K562 (cell line): Measurements from ENCODE around the gene SLC1A4. TPM values are rescaled to one million over a fixed set of nuclear protein-coding genes. Genes with fewer than 3 reads are reported as not detected.

Experiments
- CBFB ChIP-seq: sonication (generic); formaldehyde crosslinking; IDR thresholded peaks from 2 replicates; pipeline ENCODE4 v1.4.0; 2020; ENCODE audit warnings: mild to moderate bottlenecking, missing genetic modification reagents
- CEBPB ChIP-seq: fragments of 450-650 bp; IDR thresholded peaks from 2 replicates; pipeline ENCODE4 v1.6.1; 2016; ENCODE audit warnings: missing genetic modification characterization, missing compliant biosample characterization
- CHCHD3 ChIP-seq: fragments of 250-450 bp; sonication (Bioruptor Pico); IDR thresholded peaks from 2 replicates; pipeline ENCODE4 v2.1.2; 2022; ENCODE audit warnings: mild to moderate bottlenecking
- DPF2 ChIP-seq: fragments of 450-650 bp; IDR thresholded peaks from 2 replicates; pipeline ENCODE4 v1.6.1; 2016
- ERF ChIP-seq: fragments of 450-650 bp; formaldehyde crosslinking; IDR thresholded peaks from 2 replicates; pipeline ENCODE4 v1.4.0; 2020; ENCODE audit warnings: mild to moderate bottlenecking, mixed read lengths
- ETV1 ChIP-seq: fragments of 450-650 bp; conservative IDR thresholded peaks from 2 replicates; pipeline ENCODE4 v1.6.1; 2016; ENCODE audit warnings: missing genetic modification characterization, control low read depth, low read depth, missing compliant biosample characterization
- EZH2 ChIP-seq: IDR thresholded peaks from 2 replicates; pipeline ENCODE4 v1.6.1; 2012; ENCODE audit warnings: low read depth, mild to moderate bottlenecking, inconsistent platforms, low read length, borderline replicate concordance
- MAZ ChIP-seq, 2 experiments: fragments of 450-650 bp in 1 of 2; sonication (generic) in 1 of 2; formaldehyde crosslinking; IDR thresholded peaks in 1 of 2; conservative IDR thresholded peaks in 1 of 2; 2 replicates each; pipeline versions ENCODE4 v1.4.0 to v1.5.0; 2020; ENCODE audit warnings: mild to moderate bottlenecking in 1 of 2, missing genetic modification reagents in 1 of 2
- POLR2AphosphoS2 ChIP-seq: IDR thresholded peaks from 2 replicates; pipeline ENCODE4 v1.6.1; 2012; ENCODE audit warnings: low read length, improper control_type of control experiment
- RBM22 ChIP-seq: fragments of 200-400 bp; formaldehyde crosslinking; IDR thresholded peaks from 2 replicates; pipeline ENCODE4 v1.6.1; 2018; ENCODE audit warnings: low read length, low read depth; ENCODE audit not compliant: poor library complexity, severe bottlenecking
- SMARCA4 ChIP-seq: fragments of 450-650 bp; IDR thresholded peaks from 2 replicates; pipeline ENCODE4 v1.6.1; 2016
- SMC3 ChIP-seq: conservative IDR thresholded peaks from 2 replicates; pipeline ENCODE4 v1.6.1; 2011; ENCODE audit warnings: low read depth, low read length, improper control_type of control experiment; ENCODE audit not compliant: insufficient read depth
- SRSF1 ChIP-seq: fragments of 200-400 bp; formaldehyde crosslinking; IDR thresholded peaks from 2 replicates; pipeline ENCODE4 v1.6.1; 2017; ENCODE audit warnings: mild to moderate bottlenecking, low read depth, low read length, moderate library complexity
- ZC3H4 ChIP-seq: sonication (generic); formaldehyde crosslinking; IDR thresholded peaks from 2 replicates; pipeline ENCODE4 v1.9.0; 2021; ENCODE audit warnings: missing genetic modification reagents, borderline replicate concordance
- ZC3H8 ChIP-seq: fragments of 450-650 bp; IDR thresholded peaks from 2 replicates; pipeline ENCODE4 v1.6.1; 2017
- ZFP36 ChIP-seq: fragments of 150-350 bp; IDR thresholded peaks from 2 replicates; pipeline ENCODE4 v1.6.1; 2018; ENCODE audit warnings: low read length, low read depth; ENCODE audit not compliant: partially characterized antibody
- ZNF311 ChIP-seq: fragments of 250-450 bp; sonication (Bioruptor Pico); IDR thresholded peaks from 2 replicates; pipeline ENCODE4 v1.4.0; 2020; ENCODE audit warnings: mild to moderate bottlenecking, moderate library complexity
- ZNF707 ChIP-seq: fragments of 250-450 bp; sonication (Bioruptor Pico); conservative IDR thresholded peaks from 2 replicates; pipeline ENCODE4 v1.8.0; 2022; ENCODE audit warnings: inconsistent platforms, mild to moderate bottlenecking, moderate library complexity
- ZNF780A ChIP-seq: fragments of 250-450 bp; sonication (Bioruptor Pico); IDR thresholded peaks from 2 replicates; pipeline ENCODE4 v1.5.0; 2021; ENCODE audit warnings: mild to moderate bottlenecking
- polyA plus RNA-seq, 8 experiments: library from polyadenylated mRNA; depleted of rRNA in 4 of 8; stranded (reverse) in 5 of 8; unstranded in 3 of 8; fragments of >200 nt; fragmentation: Nextera tagmentation in 2 of 8; fragmentation: Illumina TruSeq in 1 of 8; extraction: Ambion mirVana in 2 of 8; extraction: Trizol in 1 of 8; gene quantifications; 2 replicates each; pipeline versions ENCODE4 v1.2.1 to v1.2.3, GENCODE V29; 2011 to 2014; ENCODE audit warnings: inconsistent platforms in 1 of 8, missing spikeins in 1 of 8
- total RNA-seq, 7 experiments: library from RNA; depleted of rRNA in 6 of 7; stranded (reverse); fragments of >200 nt in 6 of 7; fragmentation: Illumina TruSeq in 2 of 7; extraction: Trizol in 2 of 7; gene quantifications; 2 replicates each; pipeline versions ENCODE4 v1.2.1 to v1.2.3, GENCODE V29; 2011 to 2021; ENCODE audit warnings: low replicate concordance in 1 of 7
- TF ChIP-seq, protein P1 (sequence below): fragments of 450-650 bp; formaldehyde crosslinking; IDR thresholded peaks from 2 replicates; pipeline ENCODE4 v1.4.0; 2020; ENCODE audit warnings: mild to moderate bottlenecking
- TF ChIP-seq, protein P2 (sequence below), 2 experiments: fragments of 450-650 bp in 1 of 2; sonication (generic) in 1 of 2; formaldehyde crosslinking; conservative IDR thresholded peaks; 2 replicates each; pipeline versions ENCODE4 v1.4.0 to v1.8.1; 2020 to 2022; ENCODE audit warnings: mild to moderate bottlenecking in 1 of 2, missing genetic modification reagents in 1 of 2
- TF ChIP-seq, protein P3 (sequence below): fragments of 450-650 bp; conservative IDR thresholded peaks from 2 replicates; pipeline ENCODE4 v1.6.1; 2016; ENCODE audit warnings: missing genetic modification characterization, low read depth, mild to moderate bottlenecking, control low read depth, missing compliant biosample characterization
- TF ChIP-seq, protein P4 (sequence below), 2 experiments: fragments of 250-450 bp in 1 of 2; fragments of 450-650 bp in 1 of 2; sonication (Bioruptor Pico) in 1 of 2; IDR thresholded peaks; 2 replicates each; pipeline versions ENCODE4 v1.6.1 to v1.8.0; 2016 to 2021; ENCODE audit warnings: mild to moderate bottlenecking in 2 of 2, moderate library complexity in 2 of 2, missing compliant biosample characterization in 1 of 2, missing genetic modification characterization in 1 of 2

SLC1A4 gene
- total and polyA plus RNA-seq, 9 of the 15 experiments (the other 6 are each of a cell fraction or from before 2014, with no cell fraction given), result 4.4 to 24.0 (median 10.9) TPM

DNA sequence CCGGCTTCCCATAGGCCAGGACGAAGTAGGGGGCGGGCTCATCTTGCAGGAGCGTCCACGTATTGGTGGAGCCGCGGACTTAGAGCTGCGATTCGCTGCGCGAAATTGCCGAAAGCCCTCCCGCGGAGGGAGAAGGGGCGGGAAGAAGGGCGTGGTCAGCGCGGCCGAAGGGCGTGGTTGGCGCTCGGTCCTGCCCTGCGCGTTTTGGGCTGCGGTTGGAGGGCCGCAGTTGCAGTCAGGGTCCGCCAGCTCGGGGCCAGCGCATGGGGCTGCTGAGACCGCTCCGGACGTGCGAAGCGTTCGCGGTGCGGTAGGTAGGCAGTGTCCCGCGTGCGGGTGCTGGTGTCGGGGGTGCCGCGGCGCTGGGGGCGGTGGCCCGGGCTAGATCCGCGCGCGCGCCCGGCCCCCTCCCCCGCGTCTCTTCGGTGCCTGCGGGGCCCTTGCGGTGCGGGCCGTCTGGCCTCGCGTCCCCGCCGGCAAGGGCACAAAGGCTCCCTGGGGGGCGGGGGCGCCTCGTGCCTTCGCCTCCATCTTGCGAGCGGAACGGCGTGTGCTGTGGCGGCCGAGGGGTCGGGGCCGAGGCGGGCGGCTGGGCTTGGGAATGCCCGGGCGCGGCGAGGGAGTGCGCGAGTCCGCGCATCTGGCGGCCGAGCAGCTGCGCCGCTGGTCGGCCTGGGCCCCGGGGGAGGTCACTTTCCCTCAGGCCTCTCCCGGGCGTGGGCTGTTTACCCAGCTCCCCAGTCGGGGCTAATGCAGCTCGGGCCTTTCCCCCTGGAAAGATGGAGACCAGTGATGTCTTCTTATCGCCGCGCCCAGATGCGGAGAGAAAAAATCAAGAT lies 67.2 kb downstream of the SLC1A4 start, which contains the start of gene CEP68 (continued):
- TF ChIP-seq, protein P1, sequence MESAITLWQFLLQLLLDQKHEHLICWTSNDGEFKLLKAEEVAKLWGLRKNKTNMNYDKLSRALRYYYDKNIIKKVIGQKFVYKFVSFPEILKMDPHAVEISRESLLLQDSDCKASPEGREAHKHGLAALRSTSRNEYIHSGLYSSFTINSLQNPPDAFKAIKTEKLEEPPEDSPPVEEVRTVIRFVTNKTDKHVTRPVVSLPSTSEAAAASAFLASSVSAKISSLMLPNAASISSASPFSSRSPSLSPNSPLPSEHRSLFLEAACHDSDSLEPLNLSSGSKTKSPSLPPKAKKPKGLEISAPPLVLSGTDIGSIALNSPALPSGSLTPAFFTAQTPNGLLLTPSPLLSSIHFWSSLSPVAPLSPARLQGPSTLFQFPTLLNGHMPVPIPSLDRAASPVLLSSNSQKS (CRISPR knock-in tag), result no peak
- no peak for TF ChIP-seq SRSF1
- TF ChIP-seq EZH2, result no peak
- TF ChIP-seq ZNF707 (CRISPR knock-in tag), result no peak
- no peak for TF ChIP-seq CEBPB
- TF ChIP-seq MAZ (CRISPR knock-in tag; conservative IDR thresholded peaks at IDR 0.05 in 1 of 2, IDR thresholded peaks at IDR 0.05 in 1 of 2), result peak in 1 of 2 experiments; percentile 93; a peak in 2 of 4 replicates
- TF ChIP-seq, protein P2, sequence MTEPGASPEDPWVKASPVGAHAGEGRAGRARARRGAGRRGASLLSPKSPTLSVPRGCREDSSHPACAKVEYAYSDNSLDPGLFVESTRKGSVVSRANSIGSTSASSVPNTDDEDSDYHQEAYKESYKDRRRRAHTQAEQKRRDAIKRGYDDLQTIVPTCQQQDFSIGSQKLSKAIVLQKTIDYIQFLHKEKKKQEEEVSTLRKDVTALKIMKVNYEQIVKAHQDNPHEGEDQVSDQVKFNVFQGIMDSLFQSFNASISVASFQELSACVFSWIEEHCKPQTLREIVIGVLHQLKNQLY (CRISPR knock-in tag; conservative IDR thresholded peaks at IDR 0.05), result no peak
- TF ChIP-seq, protein P3, sequence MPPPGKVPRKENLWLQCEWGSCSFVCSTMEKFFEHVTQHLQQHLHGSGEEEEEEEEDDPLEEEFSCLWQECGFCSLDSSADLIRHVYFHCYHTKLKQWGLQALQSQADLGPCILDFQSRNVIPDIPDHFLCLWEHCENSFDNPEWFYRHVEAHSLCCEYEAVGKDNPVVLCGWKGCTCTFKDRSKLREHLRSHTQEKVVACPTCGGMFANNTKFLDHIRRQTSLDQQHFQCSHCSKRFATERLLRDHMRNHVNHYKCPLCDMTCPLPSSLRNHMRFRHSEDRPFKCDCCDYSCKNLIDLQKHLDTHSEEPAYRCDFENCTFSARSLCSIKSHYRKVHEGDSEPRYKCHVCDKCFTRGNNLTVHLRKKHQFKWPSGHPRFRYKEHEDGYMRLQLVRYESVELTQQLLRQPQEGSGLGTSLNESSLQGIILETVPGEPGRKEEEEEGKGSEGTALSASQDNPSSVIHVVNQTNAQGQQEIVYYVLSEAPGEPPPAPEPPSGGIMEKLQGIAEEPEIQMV (tag), result no peak
- no peak for TF ChIP-seq ZNF780A (CRISPR knock-in tag)
- TF ChIP-seq CHCHD3 (CRISPR knock-in tag), result no peak
- peak; percentile 94; the same call in 1 of the 2 replicates for TF ChIP-seq ZC3H4 (CRISPR knock-in tag)
- TF ChIP-seq CBFB (CRISPR knock-in tag), result peak; percentile 84; the same call in 1 of the 2 replicates
- TF ChIP-seq SMC3, result no peak
- peak; percentile 76 for TF ChIP-seq SMARCA4
- TF ChIP-seq ZNF311 (CRISPR knock-in tag), result no peak
- 0 out of 2 replicates have a peak, but pooled peaks have one; percentile 56 for TF ChIP-seq ERF (CRISPR knock-in tag)
- no peak for TF ChIP-seq ETV1 (tag)
- no peak for TF ChIP-seq ZC3H8
- TF ChIP-seq ZFP36, result no peak
- TF ChIP-seq POLR2AphosphoS2, result no peak
- TF ChIP-seq DPF2, result no peak; the same call in 1 of the 2 replicates
- no peak for TF ChIP-seq RBM22
- TF ChIP-seq, protein P4, sequence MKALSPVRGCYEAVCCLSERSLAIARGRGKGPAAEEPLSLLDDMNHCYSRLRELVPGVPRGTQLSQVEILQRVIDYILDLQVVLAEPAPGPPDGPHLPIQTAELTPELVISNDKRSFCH (CRISPR knock-in tag; IDR thresholded peaks at IDR 0.05), result no peak
- TF ChIP-seq, protein P4 (tag; IDR thresholded peaks at IDR 0.05), result peak; percentile 75; the same call in 1 of the 2 replicates
